ENCODE measurements around the gene ST7L.

GRCh38 chr1:112492076-112492475, 126.9 kb downstream of the ST7L start:
- TF ChIP-seq USF2 (CRISPR knock-in tag; IDR thresholded peaks at IDR 0.05) (no peak), CTCF (IDR thresholded peaks at IDR 0.05) (no peak)

All from WTC11 (cell line).